Gastroesophageal sphincter (tissue), 4 donors: ENCODE data around the gene DPYSL4. TPM values are rescaled to one million over a fixed set of nuclear protein-coding genes. Genes with fewer than 3 reads are reported as not detected.

Experiments
- ATAC-seq: fragments of 150-250 bp; one replicate; pipeline ENCODE4 v1.9.1; 2016; ENCODE audit warnings: mild to moderate bottlenecking, moderate library complexity
- H3K27ac ChIP-seq, 4 donors: fragments of 200-600 bp; sonication (generic) in 3 of 4; 1 replicate in 3 of 4; 2 replicates in 1 of 4; pipeline ENCODE4 v1.5.1; 2016 to 2019
- H3K27me3 ChIP-seq: fragments of 200-600 bp; sonication (generic); one replicate; pipeline ENCODE4 v1.5.1; 2019
- H3K36me3 ChIP-seq, 2 donors: fragments of 200-600 bp; sonication (generic); one replicate each; pipeline ENCODE4 v1.5.1; 2019; ENCODE audit warnings: control low read depth in 1 of 2
- H3K4me1 ChIP-seq, 3 donors: fragments of 200-600 bp; sonication (generic); 1 replicate in 2 of 3; 2 replicates in 1 of 3; pipeline ENCODE4 v1.5.1; 2016 to 2019; ENCODE audit warnings: control low read depth in 2 of 3
- H3K4me3 ChIP-seq, 2 donors: fragments of 200-600 bp; sonication (generic); one replicate each; pipeline ENCODE4 v1.5.1; 2019; ENCODE audit warnings: mild to moderate bottlenecking in 1 of 2, moderate library complexity in 1 of 2
- H3K9me3 ChIP-seq, 3 donors: fragments of 200-600 bp; sonication (generic); one replicate each; pipeline ENCODE4 v1.5.1; 2017 to 2019; ENCODE audit warnings: control low read depth in 2 of 3
- CTCF ChIP-seq, 4 experiments: fragments of 200-600 bp in 2 of 4; fragments of 450-650 bp in 2 of 4; sonication (generic) in 1 of 4; IDR thresholded peaks; one replicate each; pipeline ENCODE4 v1.5.1; 2017 to 2019; ENCODE audit warnings: antibody characterized with exemption in 4 of 4, mild to moderate bottlenecking in 2 of 4, moderate library complexity in 2 of 4
- EP300 ChIP-seq: sonication (generic); formaldehyde crosslinking; IDR thresholded peaks from one replicate; pipeline ENCODE4 v1.6.1; 2017; ENCODE audit warnings: antibody characterized with exemption, mild to moderate bottlenecking
- POLR2A ChIP-seq, 2 donors: fragments of 450-650 bp; IDR thresholded peaks; one replicate each; pipeline ENCODE4 v1.6.1; 2017; ENCODE audit warnings: antibody characterized with exemption in 2 of 2, mild to moderate bottlenecking in 2 of 2, moderate library complexity in 1 of 2
- POLR2AphosphoS5 ChIP-seq: sonication (generic); formaldehyde crosslinking; IDR thresholded peaks from one replicate; pipeline ENCODE4 v1.6.1; 2017; ENCODE audit warnings: antibody characterized with exemption
- WGBS, 2 donors: methylation state at CpG; one replicate each; pipeline ENCODE4 v1.1.5; 2018; ENCODE audit warnings: low coverage in 1 of 2; 5-methylcytosine and 5-hydroxymethylcytosine counted together
- total RNA-seq, 4 donors: library from RNA; depleted of rRNA; stranded (reverse); fragments of >200 nt; gene quantifications; one replicate each; pipeline ENCODE4 v1.1.0, GENCODE V29; 2016

Gene DPYSL4
- total RNA-seq, 4 donors from 2014 or later, result 1.6 to 2.6 (median 1.9) TPM

GRCh38 chr10:132179551-132180392, 7.0 kb upstream of the DPYSL4 start:
- peaks cover 0 to 13% (median 0%) of the 10 kb centered on the region in 3 donors for H3K4me1 ChIP-seq
- ATAC-seq, result no peak
- no peaks in the 10 kb centered on the region for H3K9me3 ChIP-seq
- no peaks in the 10 kb centered on the region for H3K36me3 ChIP-seq
- H3K27me3 ChIP-seq, result peaks cover 28% of the 10 kb centered on the region
- 80% methylated on average over 3 of the region's 16 CpGs; no CpG with 5 or more reads in 1 of the 2 donors for WGBS, 2 donors
- no peak overlapping the region for H3K27ac ChIP-seq
- H3K4me3 ChIP-seq, result no peak overlapping the region
- TF ChIP-seq EP300, result no peak

- Histone ChIP-seq H3K27ac (no peak overlapping the region), H3K4me3 (no peak overlapping the region), H3K27me3 (peaks cover 38% of the 10 kb centered on the region), H3K9me3 (no peaks in the 10 kb centered on the region), H3K4me1 (peaks cover 0 to 15% (median 1%) of the 10 kb centered on the region in 3 donors), H3K36me3 (no peaks in the 10 kb centered on the region)
- no peak for ATAC-seq
- WGBS, 2 donors, result 55 to 100% methylated on average over 3 to 6 of the region's 14 CpGs
- no peak for TF ChIP-seq EP300
- no peak for TF ChIP-seq CTCF (IDR thresholded peaks at IDR 0.05)
Observed at GRCh38 chr10:132180736-132181135, 6.0 kb upstream of the DPYSL4 start.

- H3K27ac ChIP-seq, result no peak overlapping the region
- peaks cover 49% of the 10 kb centered on the region for H3K27me3 ChIP-seq
- H3K36me3 ChIP-seq, result no peaks in the 10 kb centered on the region
- no peaks in the 10 kb centered on the region for H3K9me3 ChIP-seq
- ATAC-seq, result no peak
- TF ChIP-seq CTCF (IDR thresholded peaks at IDR 0.05), result no peak
- no peak for TF ChIP-seq EP300
- TF ChIP-seq POLR2AphosphoS5, result no peak
- TF ChIP-seq POLR2A (IDR thresholded peaks at IDR 0.05), result no peak
- WGBS, 2 donors, result 58 to 84% methylated on average over 3 to 16 of the region's 25 CpGs
- no peak overlapping the region for H3K4me3 ChIP-seq
- peaks cover 0 to 17% (median 9%) of the 10 kb centered on the region in 3 donors for H3K4me1 ChIP-seq
Observed at GRCh38 chr10:132181691-132182425, 4.9 kb upstream of the DPYSL4 start.

GRCh38 chr10:132182591-132182990, 4.2 kb upstream of the DPYSL4 start:
- H3K27ac ChIP-seq, result no peak overlapping the region
- 69 to 83% methylated on average over 3 to 6 of the region's 7 CpGs for WGBS, 2 donors
- H3K9me3 ChIP-seq, result no peaks in the 10 kb centered on the region
- peaks cover 0 to 24% (median 17%) of the 10 kb centered on the region in 3 donors for H3K4me1 ChIP-seq
- TF ChIP-seq POLR2A (IDR thresholded peaks at IDR 0.05) (no peak), CTCF (IDR thresholded peaks at IDR 0.05) (no peak), EP300 (no peak), POLR2AphosphoS5 (no peak)
- peaks cover 50% of the 10 kb centered on the region for H3K27me3 ChIP-seq
- no peak for ATAC-seq
- no peaks in the 10 kb centered on the region for H3K36me3 ChIP-seq
- H3K4me3 ChIP-seq, result no peak overlapping the region

DNA sequence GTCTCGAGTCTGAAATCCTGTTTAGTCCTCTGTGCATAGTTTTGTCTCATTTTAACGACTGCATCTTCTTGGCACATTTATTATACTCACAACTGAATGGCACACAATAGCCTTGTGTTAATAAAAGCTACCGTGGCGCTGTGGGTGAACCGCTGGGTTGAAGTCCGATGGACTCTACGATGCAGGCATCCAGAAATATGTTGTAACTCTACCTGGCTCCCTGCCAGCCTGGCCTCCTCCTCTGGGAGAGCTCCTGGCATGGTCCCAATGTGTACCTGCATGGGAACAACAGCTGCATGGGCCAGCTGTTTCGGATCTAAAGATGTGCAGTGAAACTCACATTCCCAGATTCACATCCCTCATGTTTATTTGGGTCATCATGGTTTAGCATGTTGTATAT, 3.7 kb upstream of the DPYSL4 start:
- TF ChIP-seq CTCF (IDR thresholded peaks at IDR 0.05) (no peak), POLR2AphosphoS5 (no peak), EP300 (no peak), POLR2A (IDR thresholded peaks at IDR 0.05) (no peak)
- Histone ChIP-seq H3K4me3 (no peak overlapping the region), H3K4me1 (peaks cover 0 to 29% (median 18%) of the 10 kb centered on the region in 3 donors), H3K27ac (no peak overlapping the region), H3K36me3 (no peaks in the 10 kb centered on the region), H3K9me3 (no peaks in the 10 kb centered on the region), H3K27me3 (peaks cover 54% of the 10 kb centered on the region)
- ATAC-seq, result no peak
- WGBS, 2 donors, result 37 to 43% methylated on average over 1 to 3 of the region's 8 CpGs
